Measurements from ENCODE around the gene PBX4. TPM values are rescaled to one million over a fixed set of nuclear protein-coding genes. Genes with fewer than 3 reads are reported as not detected.
A peak's percentile ranks its signal among the peaks of the same experiment; 100 is the strongest.

Gene PBX4
- total and polyA plus RNA-seq, 10 of the 15 experiments (the other 5 are each of a cell fraction or from before 2014, with no cell fraction given) = 0.18 to 17.3 (median 4.2) TPM

DNA sequence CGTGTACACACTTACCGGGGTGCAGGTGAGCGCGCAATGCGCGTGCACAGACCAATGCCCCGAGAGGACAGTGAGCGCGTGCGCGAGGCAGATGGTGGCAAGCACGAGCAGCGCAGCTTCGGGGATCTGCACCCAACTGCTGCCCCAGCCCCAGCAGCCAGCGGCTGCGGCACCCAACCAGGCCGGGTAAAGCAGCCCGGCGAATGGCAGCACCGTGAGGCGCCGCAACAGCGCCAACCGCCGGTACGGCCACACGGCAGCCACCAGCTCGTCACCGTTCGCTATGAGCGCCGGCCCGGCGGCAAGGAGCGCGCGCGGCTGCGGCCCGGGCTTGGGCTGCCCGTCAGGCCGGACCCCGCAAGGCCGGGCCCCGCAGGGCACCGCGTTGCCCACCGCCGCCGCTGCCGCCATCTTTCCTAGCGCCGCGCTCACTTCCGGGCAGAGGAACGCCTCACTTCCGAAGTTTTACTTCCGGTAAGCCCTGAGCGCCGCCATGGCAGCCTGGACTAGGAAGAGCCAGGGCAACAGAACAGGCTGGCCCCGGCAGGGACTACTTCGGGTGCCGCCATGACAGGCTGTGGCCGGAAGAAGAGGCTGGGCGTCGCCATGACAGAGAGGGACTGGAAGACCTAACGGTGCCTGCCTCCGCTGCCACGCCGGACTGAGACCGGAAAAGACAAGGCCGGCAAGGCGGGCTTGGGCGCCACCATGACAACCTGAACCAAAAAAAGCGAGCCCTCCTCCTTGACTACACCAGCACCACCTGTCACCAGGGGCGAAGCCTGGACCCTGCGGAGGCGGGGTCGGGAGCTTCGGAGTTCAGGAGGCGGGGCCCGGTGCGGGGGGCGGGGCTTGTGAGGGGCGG is 45.0 kb upstream of the PBX4 start, which contains the start of gene ATP13A1 (continued):
- TF ChIP-seq, protein P1, sequence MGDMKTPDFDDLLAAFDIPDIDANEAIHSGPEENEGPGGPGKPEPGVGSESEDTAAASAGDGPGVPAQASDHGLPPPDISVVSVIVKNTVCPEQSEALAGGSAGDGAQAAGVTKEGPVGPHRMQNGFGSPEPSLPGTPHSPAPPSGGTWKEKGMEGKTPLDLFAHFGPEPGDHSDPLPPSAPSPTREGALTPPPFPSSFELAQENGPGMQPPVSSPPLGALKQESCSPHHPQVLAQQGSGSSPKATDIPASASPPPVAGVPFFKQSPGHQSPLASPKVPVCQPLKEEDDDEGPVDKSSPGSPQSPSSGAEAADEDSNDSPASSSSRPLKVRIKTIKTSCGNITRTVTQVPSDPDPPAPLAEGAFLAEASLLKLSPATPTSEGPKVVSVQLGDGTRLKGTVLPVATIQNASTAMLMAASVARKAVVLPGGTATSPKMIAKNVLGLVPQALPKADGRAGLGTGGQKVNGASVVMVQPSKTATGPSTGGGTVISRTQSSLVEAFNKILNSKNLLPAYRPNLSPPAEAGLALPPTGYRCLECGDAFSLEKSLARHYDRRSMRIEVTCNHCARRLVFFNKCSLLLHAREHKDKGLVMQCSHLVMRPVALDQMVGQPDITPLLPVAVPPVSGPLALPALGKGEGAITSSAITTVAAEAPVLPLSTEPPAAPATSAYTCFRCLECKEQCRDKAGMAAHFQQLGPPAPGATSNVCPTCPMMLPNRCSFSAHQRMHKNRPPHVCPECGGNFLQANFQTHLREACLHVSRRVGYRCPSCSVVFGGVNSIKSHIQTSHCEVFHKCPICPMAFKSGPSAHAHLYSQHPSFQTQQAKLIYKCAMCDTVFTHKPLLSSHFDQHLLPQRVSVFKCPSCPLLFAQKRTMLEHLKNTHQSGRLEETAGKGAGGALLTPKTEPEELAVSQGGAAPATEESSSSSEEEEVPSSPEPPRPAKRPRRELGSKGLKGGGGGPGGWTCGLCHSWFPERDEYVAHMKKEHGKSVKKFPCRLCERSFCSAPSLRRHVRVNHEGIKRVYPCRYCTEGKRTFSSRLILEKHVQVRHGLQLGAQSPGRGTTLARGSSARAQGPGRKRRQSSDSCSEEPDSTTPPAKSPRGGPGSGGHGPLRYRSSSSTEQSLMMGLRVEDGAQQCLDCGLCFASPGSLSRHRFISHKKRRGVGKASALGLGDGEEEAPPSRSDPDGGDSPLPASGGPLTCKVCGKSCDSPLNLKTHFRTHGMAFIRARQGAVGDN (IDR thresholded peaks at IDR 0.05) = peak; percentile 70
- TF ChIP-seq, protein P2, sequence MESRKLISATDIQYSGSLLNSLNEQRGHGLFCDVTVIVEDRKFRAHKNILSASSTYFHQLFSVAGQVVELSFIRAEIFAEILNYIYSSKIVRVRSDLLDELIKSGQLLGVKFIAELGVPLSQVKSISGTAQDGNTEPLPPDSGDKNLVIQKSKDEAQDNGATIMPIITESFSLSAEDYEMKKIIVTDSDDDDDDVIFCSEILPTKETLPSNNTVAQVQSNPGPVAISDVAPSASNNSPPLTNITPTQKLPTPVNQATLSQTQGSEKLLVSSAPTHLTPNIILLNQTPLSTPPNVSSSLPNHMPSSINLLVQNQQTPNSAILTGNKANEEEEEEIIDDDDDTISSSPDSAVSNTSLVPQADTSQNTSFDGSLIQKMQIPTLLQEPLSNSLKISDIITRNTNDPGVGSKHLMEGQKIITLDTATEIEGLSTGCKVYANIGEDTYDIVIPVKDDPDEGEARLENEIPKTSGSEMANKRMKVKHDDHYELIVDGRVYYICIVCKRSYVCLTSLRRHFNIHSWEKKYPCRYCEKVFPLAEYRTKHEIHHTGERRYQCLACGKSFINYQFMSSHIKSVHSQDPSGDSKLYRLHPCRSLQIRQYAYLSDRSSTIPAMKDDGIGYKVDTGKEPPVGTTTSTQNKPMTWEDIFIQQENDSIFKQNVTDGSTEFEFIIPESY (IDR thresholded peaks at IDR 0.05) = no peak
- TF ChIP-seq, protein P3, sequence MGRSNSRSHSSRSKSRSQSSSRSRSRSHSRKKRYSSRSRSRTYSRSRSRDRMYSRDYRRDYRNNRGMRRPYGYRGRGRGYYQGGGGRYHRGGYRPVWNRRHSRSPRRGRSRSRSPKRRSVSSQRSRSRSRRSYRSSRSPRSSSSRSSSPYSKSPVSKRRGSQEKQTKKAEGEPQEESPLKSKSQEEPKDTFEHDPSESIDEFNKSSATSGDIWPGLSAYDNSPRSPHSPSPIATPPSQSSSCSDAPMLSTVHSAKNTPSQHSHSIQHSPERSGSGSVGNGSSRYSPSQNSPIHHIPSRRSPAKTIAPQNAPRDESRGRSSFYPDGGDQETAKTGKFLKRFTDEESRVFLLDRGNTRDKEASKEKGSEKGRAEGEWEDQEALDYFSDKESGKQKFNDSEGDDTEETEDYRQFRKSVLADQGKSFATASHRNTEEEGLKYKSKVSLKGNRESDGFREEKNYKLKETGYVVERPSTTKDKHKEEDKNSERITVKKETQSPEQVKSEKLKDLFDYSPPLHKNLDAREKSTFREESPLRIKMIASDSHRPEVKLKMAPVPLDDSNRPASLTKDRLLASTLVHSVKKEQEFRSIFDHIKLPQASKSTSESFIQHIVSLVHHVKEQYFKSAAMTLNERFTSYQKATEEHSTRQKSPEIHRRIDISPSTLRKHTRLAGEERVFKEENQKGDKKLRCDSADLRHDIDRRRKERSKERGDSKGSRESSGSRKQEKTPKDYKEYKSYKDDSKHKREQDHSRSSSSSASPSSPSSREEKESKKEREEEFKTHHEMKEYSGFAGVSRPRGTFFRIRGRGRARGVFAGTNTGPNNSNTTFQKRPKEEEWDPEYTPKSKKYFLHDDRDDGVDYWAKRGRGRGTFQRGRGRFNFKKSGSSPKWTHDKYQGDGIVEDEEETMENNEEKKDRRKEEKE (IDR thresholded peaks at IDR 0.05) = no peak
- TF ChIP-seq, protein P4, sequence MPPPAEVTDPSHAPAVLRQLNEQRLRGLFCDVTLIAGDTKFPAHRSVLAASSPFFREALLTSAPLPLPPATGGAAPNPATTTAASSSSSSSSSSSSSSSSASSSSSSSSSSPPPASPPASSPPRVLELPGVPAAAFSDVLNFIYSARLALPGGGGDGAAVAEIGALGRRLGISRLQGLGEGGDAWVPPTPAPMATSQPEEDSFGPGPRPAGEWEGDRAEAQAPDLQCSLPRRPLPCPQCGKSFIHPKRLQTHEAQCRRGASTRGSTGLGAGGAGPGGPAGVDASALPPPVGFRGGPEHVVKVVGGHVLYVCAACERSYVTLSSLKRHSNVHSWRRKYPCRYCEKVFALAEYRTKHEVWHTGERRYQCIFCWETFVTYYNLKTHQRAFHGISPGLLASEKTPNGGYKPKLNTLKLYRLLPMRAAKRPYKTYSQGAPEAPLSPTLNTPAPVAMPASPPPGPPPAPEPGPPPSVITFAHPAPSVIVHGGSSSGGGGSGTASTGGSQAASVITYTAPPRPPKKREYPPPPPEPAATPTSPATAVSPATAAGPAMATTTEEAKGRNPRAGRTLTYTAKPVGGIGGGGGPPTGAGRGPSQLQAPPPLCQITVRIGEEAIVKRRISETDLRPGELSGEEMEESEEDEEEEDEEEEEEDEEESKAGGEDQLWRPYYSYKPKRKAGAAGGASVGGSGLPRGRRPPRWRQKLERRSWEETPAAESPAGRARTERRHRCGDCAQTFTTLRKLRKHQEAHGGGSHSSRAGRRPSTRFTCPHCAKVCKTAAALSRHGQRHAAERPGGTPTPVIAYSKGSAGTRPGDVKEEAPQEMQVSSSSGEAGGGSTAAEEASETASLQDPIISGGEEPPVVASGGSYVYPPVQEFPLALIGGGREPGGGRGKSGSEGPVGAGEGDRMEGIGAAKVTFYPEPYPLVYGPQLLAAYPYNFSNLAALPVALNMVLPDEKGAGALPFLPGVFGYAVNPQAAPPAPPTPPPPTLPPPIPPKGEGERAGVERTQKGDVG (CRISPR knock-in tag; IDR thresholded peaks at IDR 0.05) = no peak
- TF ChIP-seq BHLHE40 (IDR thresholded peaks at IDR 0.05; ENCODE audit: borderline replicate concordance in 1 of 2, low read depth in 2 of 2, low read length in 1 of 2) (peak in 1 of 2 experiments; percentile 61; a peak in 2 of 4 replicates), TCF12 (IDR thresholded peaks at IDR 0.05; ENCODE audit: low read depth, low read length) (peak; percentile 38; the same call in 1 of the 2 replicates), SP1 (IDR thresholded peaks at IDR 0.05; ENCODE audit: low read depth, low read length) (no peak), POLR2A (IDR thresholded peaks at IDR 0.05; ENCODE audit: low read depth, low read length) (peak; percentile 88), POLR2AphosphoS5 (IDR thresholded peaks at IDR 0.05; ENCODE audit: low read length) (peak; percentile 75), STAT3 (IDR thresholded peaks at IDR 0.05; ENCODE audit: low read depth, low read length) (no peak), CBX3 (IDR thresholded peaks at IDR 0.05; ENCODE audit: borderline replicate concordance, low read depth) (no peak), ESRRA (IDR thresholded peaks at IDR 0.05; ENCODE audit: low read length) (no peak)
- TF ChIP-seq, protein P5, sequence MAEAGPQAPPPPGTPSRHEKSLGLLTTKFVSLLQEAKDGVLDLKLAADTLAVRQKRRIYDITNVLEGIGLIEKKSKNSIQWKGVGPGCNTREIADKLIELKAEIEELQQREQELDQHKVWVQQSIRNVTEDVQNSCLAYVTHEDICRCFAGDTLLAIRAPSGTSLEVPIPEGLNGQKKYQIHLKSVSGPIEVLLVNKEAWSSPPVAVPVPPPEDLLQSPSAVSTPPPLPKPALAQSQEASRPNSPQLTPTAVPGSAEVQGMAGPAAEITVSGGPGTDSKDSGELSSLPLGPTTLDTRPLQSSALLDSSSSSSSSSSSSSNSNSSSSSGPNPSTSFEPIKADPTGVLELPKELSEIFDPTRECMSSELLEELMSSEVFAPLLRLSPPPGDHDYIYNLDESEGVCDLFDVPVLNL (IDR thresholded peaks at IDR 0.05; ENCODE audit: low read depth, low read length) = no peak
- TF ChIP-seq, protein P6, sequence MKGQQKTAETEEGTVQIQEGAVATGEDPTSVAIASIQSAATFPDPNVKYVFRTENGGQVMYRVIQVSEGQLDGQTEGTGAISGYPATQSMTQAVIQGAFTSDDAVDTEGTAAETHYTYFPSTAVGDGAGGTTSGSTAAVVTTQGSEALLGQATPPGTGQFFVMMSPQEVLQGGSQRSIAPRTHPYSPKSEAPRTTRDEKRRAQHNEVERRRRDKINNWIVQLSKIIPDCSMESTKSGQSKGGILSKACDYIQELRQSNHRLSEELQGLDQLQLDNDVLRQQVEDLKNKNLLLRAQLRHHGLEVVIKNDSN (IDR thresholded peaks at IDR 0.05; ENCODE audit: borderline replicate concordance, extremely low read length, insufficient read depth, low read depth, low read length) = no peak
